CD4-positive, alpha-beta memory T cell (primary cell): ENCODE measurements around the gene SPINK4. TPM values are rescaled to one million over a fixed set of nuclear protein-coding genes. Genes with fewer than 3 reads are reported as not detected.
A peak's percentile ranks its signal among the peaks of the same experiment; 100 is the strongest.

Source experiments
- CTCF ChIA-PET: fragments of 350-600 bp; sonication (Branson Sonifier 250); formaldehyde crosslinking; loops from one replicate; lab custom pipeline; 2021; ENCODE audit warnings: inconsistent platforms; ENCODE audit not compliant: partially characterized antibody; lab: Charles Lee
- POLR2A ChIA-PET: fragments of 350-600 bp; sonication (Branson Sonifier 250); formaldehyde crosslinking; loops from one replicate; lab custom pipeline; 2021; ENCODE audit not compliant: partially characterized antibody; lab: Charles Lee
- DNase-seq, 5 donors: peaks; one replicate each; pipeline versions ENCODE4 v3.0.0 to v3.0.0-alpha.2; 2020 to 2022; ENCODE audit warnings: mixed read lengths in 1 of 5
- H3K27ac ChIP-seq: one replicate; pipeline ENCODE4 v1.7.0; 2013; ENCODE audit warnings: low read depth, low read length
- H3K27me3 ChIP-seq: 2 replicates; pipeline ENCODE4 v1.7.0; 2013; ENCODE audit warnings: mild to moderate bottlenecking, low read length, moderate library complexity; ENCODE audit not compliant: insufficient read depth
- H3K36me3 ChIP-seq: 2 replicates; pipeline ENCODE4 v1.7.0; 2013; ENCODE audit warnings: mild to moderate bottlenecking, low read length, moderate library complexity; ENCODE audit not compliant: insufficient read depth
- H3K4me1 ChIP-seq: 2 replicates; pipeline ENCODE4 v1.7.0; 2013; ENCODE audit warnings: mild to moderate bottlenecking, low read length, moderate library complexity; ENCODE audit not compliant: insufficient read depth
- H3K4me3 ChIP-seq, 2 donors: one replicate each; pipeline ENCODE4 v1.7.0; 2013; ENCODE audit warnings: low read length in 2 of 2, mild to moderate bottlenecking in 1 of 2
- H3K9me3 ChIP-seq, 2 donors: one replicate each; pipeline ENCODE4 v1.7.0; 2013; ENCODE audit warnings: low read length in 2 of 2, control low read depth in 1 of 2; ENCODE audit not compliant: control insufficient read depth in 1 of 2
- H3K27ac Mint-ChIP-seq, 7 donors: one replicate each; pipeline ENCODE4 v1.8.0; 2020 to 2021; ENCODE audit warnings: mixed read lengths in 7 of 7, mild to moderate bottlenecking in 6 of 7, inconsistent platforms in 3 of 7, moderate library complexity in 3 of 7
- H3K27me3 Mint-ChIP-seq, 2 donors: one replicate each; pipeline ENCODE4 v1.8.0; 2020 to 2021; ENCODE audit warnings: mixed read lengths in 2 of 2
- H3K36me3 Mint-ChIP-seq, 2 donors: one replicate each; pipeline ENCODE4 v1.8.0; 2020 to 2021; ENCODE audit warnings: mixed read lengths in 2 of 2, inconsistent platforms in 1 of 2, mild to moderate bottlenecking in 1 of 2
- H3K4me1 Mint-ChIP-seq, 4 donors: one replicate each; pipeline ENCODE4 v1.8.0; 2020 to 2021; ENCODE audit warnings: mixed read lengths in 4 of 4, mild to moderate bottlenecking in 1 of 4
- H3K4me3 Mint-ChIP-seq, 8 donors: one replicate each; pipeline ENCODE4 v1.8.0; 2020 to 2021; ENCODE audit warnings: mixed read lengths in 8 of 8, mild to moderate bottlenecking in 7 of 8, moderate library complexity in 6 of 8, inconsistent platforms in 3 of 8
- H3K9me3 Mint-ChIP-seq, 8 donors: one replicate each; pipeline ENCODE4 v1.8.0; 2020 to 2021; ENCODE audit warnings: mixed read lengths in 8 of 8, mild to moderate bottlenecking in 5 of 8, inconsistent platforms in 3 of 8, moderate library complexity in 1 of 8
- intact Hi-C: fragments of 100-400 bp; cut with micrococcal nuclease; formaldehyde crosslinking; loops from one replicate; pipeline ENCODE4 v1.15.1; 2023
- polyA plus RNA-seq, 2 donors: library from polyadenylated mRNA; unstranded; fragments of 300-500 nt; fragmentation: Illumina TruSeq; gene quantifications; one replicate each; pipeline ENCODE4 v1.2.3, GENCODE V29; 2021
- total RNA-seq, 2 experiments: library from RNA; stranded (reverse); gene quantifications; one replicate each; pipeline ENCODE4 v1.2.3, GENCODE V29; 2021

SPINK4 gene
- total and polyA plus RNA-seq, 4 experiments from 2014 or later = not detected

- Mint-ChIP-seq H3K4me1 (peaks cover 7 to 12% (median 8%) of the 10 kb centered on the region in 4 donors), H3K36me3 (no peaks in the 10 kb centered on the region), H3K9me3 (no peaks in the 10 kb centered on the region), H3K4me3 (no peak overlapping the region), H3K27ac (no peak overlapping the region), H3K27me3 (no peaks in the 10 kb centered on the region)
- H3K36me3 ChIP-seq = no peaks in the 10 kb centered on the region
- ChIA-PET POLR2A (no interaction called here), CTCF (no interaction called here)
- no peak for DNase-seq
- intact Hi-C loops = loop anchor here (10.0 kb wide), 1 partner anchor 637 kb away; no protein-coding TSS in a partner anchor
- peaks cover 9% of the 10 kb centered on the region for H3K4me1 ChIP-seq
- no peak overlapping the region for H3K4me3 ChIP-seq
- no peaks in the 10 kb centered on the region for H3K9me3 ChIP-seq
- no peaks in the 10 kb centered on the region for H3K27me3 ChIP-seq
- H3K27ac ChIP-seq = no peak overlapping the region
These were observed 17.9 kb upstream of the SPINK4 start for GRCh38 chr9:33222031-33222430.

GRCh38 chr9:33223696-33224095 is 16.3 kb upstream of the SPINK4 start:
- Histone ChIP-seq H3K4me3 (no peak overlapping the region), H3K36me3 (no peaks in the 10 kb centered on the region), H3K27me3 (no peaks in the 10 kb centered on the region), H3K27ac (no peak overlapping the region), H3K4me1 (peaks cover 9% of the 10 kb centered on the region), H3K9me3 (no peaks in the 10 kb centered on the region)
- Mint-ChIP-seq H3K4me1 (peaks cover 7 to 12% (median 8%) of the 10 kb centered on the region in 4 donors), H3K4me3 (no peak overlapping the region), H3K9me3 (no peaks in the 10 kb centered on the region), H3K27ac (no peak overlapping the region), H3K36me3 (no peaks in the 10 kb centered on the region), H3K27me3 (no peaks in the 10 kb centered on the region)
- ChIA-PET POLR2A (no interaction called here), CTCF (interaction anchor here (1.0 to 1.1 kb wide), 2 partner anchors 82 to 139 kb away, joined by 3 read pairs; no protein-coding TSS in a partner anchor)
- intact Hi-C loops = loop anchor here (2.0 to 10.0 kb wide), 2 partner anchors 53 to 639 kb away; no protein-coding TSS in a partner anchor
- no peak for DNase-seq

- Histone ChIP-seq H3K36me3 (no peaks in the 10 kb centered on the region), H3K4me3 (no peak overlapping the region), H3K27ac (no peak overlapping the region), H3K27me3 (no peaks in the 10 kb centered on the region), H3K4me1 (peaks cover 9% of the 10 kb centered on the region), H3K9me3 (no peaks in the 10 kb centered on the region)
- Mint-ChIP-seq H3K36me3 (no peaks in the 10 kb centered on the region), H3K9me3 (no peaks in the 10 kb centered on the region), H3K27me3 (no peaks in the 10 kb centered on the region), H3K4me3 (peak overlapping the region in 1 of 8 donors; percentile 16), H3K4me1 (peaks cover 7 to 12% (median 8%) of the 10 kb centered on the region in 4 donors), H3K27ac (no peak overlapping the region)
- DNase-seq = peak; percentile 63 to 74 (median 69)
- ChIA-PET POLR2A (interaction anchor here (0.7 to 1.5 kb wide), 5 partner anchors 39 to 149 kb away, joined by 3 to 5 read pairs (median 4); partner anchors contain the start of genes B4GALT1, BAG1, CHMP5 and SMU1), CTCF (interaction anchor here (0.7 to 2.7 kb wide), 34 partner anchors 9 to 645 kb away, joined by 3 to 28 read pairs (median 4); partner anchors contain the start of genes B4GALT1, BAG1, CHMP5 and SMU1)
- intact Hi-C loops = loop anchor here (1.0 to 10.0 kb wide), 3 partner anchors 55 to 641 kb away; no protein-coding TSS in a partner anchor
These were observed 14.4 kb upstream of the SPINK4 start for GRCh38 chr9:33225319-33226147.

- Histone ChIP-seq H3K4me1 (peaks cover 9% of the 10 kb centered on the region), H3K27me3 (no peaks in the 10 kb centered on the region), H3K27ac (no peak overlapping the region), H3K36me3 (no peaks in the 10 kb centered on the region), H3K9me3 (no peaks in the 10 kb centered on the region), H3K4me3 (no peak overlapping the region)
- CTCF ChIA-PET = interaction anchor here (0.9 to 2.7 kb wide), 17 partner anchors 17 to 646 kb away, joined by 3 to 28 read pairs (median 6); partner anchors contain the start of gene SMU1
- peaks cover 7 to 9% (median 8%) of the 10 kb centered on the region in 4 donors for H3K4me1 Mint-ChIP-seq
- DNase-seq = no peak
- H3K27me3 Mint-ChIP-seq = no peaks in the 10 kb centered on the region
- H3K36me3 Mint-ChIP-seq = no peaks in the 10 kb centered on the region
- H3K27ac Mint-ChIP-seq = peak overlapping the region in 1 of 7 donors; percentile 19
- H3K9me3 Mint-ChIP-seq = no peaks in the 10 kb centered on the region
- intact Hi-C loops = loop anchor here (10.0 kb wide), 1 partner anchor 642 kb away; no protein-coding TSS in a partner anchor
- no peak overlapping the region for H3K4me3 Mint-ChIP-seq
- POLR2A ChIA-PET = interaction anchor here (1.5 kb wide), 1 partner anchor 145 kb away, joined by 4 read pairs; no protein-coding TSS in a partner anchor
These were observed 13.0 kb upstream of the SPINK4 start for GRCh38 chr9:33227008-33227398.

GRCh38 chr9:33227741-33228140 is 12.2 kb upstream of the SPINK4 start:
- H3K27me3 ChIP-seq = no peaks in the 10 kb centered on the region
- peak overlapping the region in 1 of 7 donors; percentile 25 for H3K27ac Mint-ChIP-seq
- no peaks in the 10 kb centered on the region for H3K9me3 Mint-ChIP-seq
- no peak overlapping the region for H3K27ac ChIP-seq
- intact Hi-C loops = loop anchor here (10.0 kb wide), 1 partner anchor 643 kb away; no protein-coding TSS in a partner anchor
- peaks cover 0 to 2% of the 10 kb centered on the region in 2 donors for H3K27me3 Mint-ChIP-seq
- no peaks in the 10 kb centered on the region for H3K36me3 Mint-ChIP-seq
- H3K4me3 ChIP-seq = no peak overlapping the region
- ChIA-PET POLR2A (no interaction called here), CTCF (interaction anchor here (1.5 to 2.7 kb wide), 3 partner anchors 92 to 150 kb away, joined by 4 to 20 read pairs (median 16); partner anchors contain the start of gene SMU1)
- peaks cover 9% of the 10 kb centered on the region for H3K4me1 ChIP-seq
- peaks cover 7 to 9% (median 8%) of the 10 kb centered on the region in 4 donors for H3K4me1 Mint-ChIP-seq
- H3K36me3 ChIP-seq = no peaks in the 10 kb centered on the region
- H3K9me3 ChIP-seq = no peaks in the 10 kb centered on the region
- no peak overlapping the region for H3K4me3 Mint-ChIP-seq
- no peak for DNase-seq

GRCh38 chr9:33228606-33229005 is 11.4 kb upstream of the SPINK4 start:
- ChIA-PET POLR2A (no interaction called here), CTCF (no interaction called here)
- Mint-ChIP-seq H3K9me3 (no peaks in the 10 kb centered on the region), H3K4me3 (no peak overlapping the region), H3K36me3 (no peaks in the 10 kb centered on the region), H3K4me1 (peaks cover 7 to 9% (median 8%) of the 10 kb centered on the region in 4 donors), H3K27me3 (peaks cover 0 to 2% of the 10 kb centered on the region in 2 donors), H3K27ac (peak overlapping the region in 1 of 7 donors; percentile 3)
- no peak for DNase-seq
- Histone ChIP-seq H3K36me3 (no peaks in the 10 kb centered on the region), H3K4me1 (peaks cover 9% of the 10 kb centered on the region), H3K27ac (no peak overlapping the region), H3K4me3 (no peak overlapping the region), H3K27me3 (no peaks in the 10 kb centered on the region), H3K9me3 (no peaks in the 10 kb centered on the region)
- intact Hi-C loops = loop anchor here (10.0 kb wide), 1 partner anchor 644 kb away; no protein-coding TSS in a partner anchor
